ENCODE measurements around the gene IGSF22. TPM values are rescaled to one million over a fixed set of nuclear protein-coding genes. Genes with fewer than 3 reads are reported as not detected.

Gene IGSF22
- total and polyA plus RNA-seq, 8 donors, result 0.18 to 8.3 (median 0.56) TPM; not detected in 4

- peaks cover 0 to 3% (median under 1%) of the 10 kb centered on the region in 4 donors for H3K36me3 ChIP-seq
- peaks cover 0 to 12% (median 0%) of the 10 kb centered on the region in 3 donors for H3K27me3 ChIP-seq
- intact Hi-C loops (cut with DNase I; ENCODE audit: low total_unique reads), result no loop called here
- peaks cover 14 to 27% (median 24%) of the 10 kb centered on the region in 4 donors for H3K4me1 ChIP-seq
- DNase-seq, result no peak
- TF ChIP-seq POLR2A (IDR thresholded peaks at IDR 0.05), result no peak
- TF ChIP-seq EP300 (IDR thresholded peaks at IDR 0.05), result no peak
- no peak for TF ChIP-seq POLR2AphosphoS5 (IDR thresholded peaks at IDR 0.05)
- TF ChIP-seq CTCF (IDR thresholded peaks at IDR 0.05), result no peak
- H3K27ac ChIP-seq, result no peak overlapping the region
- H3K9me3 ChIP-seq, result no peaks in the 10 kb centered on the region
- 88 to 95% (median 93%) methylated on average over 12 of the region's 12 CpGs for WGBS, 5 donors
- H3K4me3 ChIP-seq, result no peak overlapping the region
These were observed 18.1 kb downstream of the IGSF22 start for GRCh38 chr11:18707811-18708340.

- peak; percentile 61 to 95 for DNase-seq
- H3K9me3 ChIP-seq, result no peaks in the 10 kb centered on the region
- H3K36me3 ChIP-seq, result peaks cover 0 to 16% (median 11%) of the 10 kb centered on the region in 4 donors
- intact Hi-C loops (cut with DNase I; ENCODE audit: low total_unique reads), result no loop called here
- peak overlapping the region; percentile 54 to 60 (median 58) for H3K4me3 ChIP-seq
- peak overlapping the region; percentile 59 to 87 (median 81) for H3K27ac ChIP-seq
- TF ChIP-seq POLR2A (IDR thresholded peaks at IDR 0.05) (no peak), POLR2AphosphoS5 (IDR thresholded peaks at IDR 0.05) (peak in 2 of 3 donors; percentile 25 to 62)
- peaks cover 0 to 12% (median 0%) of the 10 kb centered on the region in 3 donors for H3K27me3 ChIP-seq
- H3K4me1 ChIP-seq, result peaks cover 14 to 27% (median 24%) of the 10 kb centered on the region in 4 donors
- 8 to 11% (median 10%) methylated on average over 33 to 34 of the region's 34 CpGs for WGBS, 5 donors
These were observed 19.4 kb downstream of the IGSF22 start for GRCh38 chr11:18706330-18707243.

GRCh38 chr11:18705651-18706281 lies 20.2 kb downstream of the IGSF22 start:
- TF ChIP-seq POLR2AphosphoS5 (IDR thresholded peaks at IDR 0.05) (peak in 2 of 3 donors; percentile 3 to 38), CTCF (IDR thresholded peaks at IDR 0.05) (no peak)

GRCh38 chr11:18704698-18705097 lies 21.3 kb downstream of the IGSF22 start:
- Histone ChIP-seq H3K9me3 (no peaks in the 10 kb centered on the region), H3K4me1 (peaks cover 14 to 35% (median 32%) of the 10 kb centered on the region in 4 donors), H3K4me3 (no peak overlapping the region), H3K27me3 (peaks cover 0 to 12% (median 0%) of the 10 kb centered on the region in 3 donors), H3K27ac (no peak overlapping the region), H3K36me3 (peaks cover 0 to 19% (median 16%) of the 10 kb centered on the region in 4 donors)
- intact Hi-C loops (cut with DNase I; ENCODE audit: low total_unique reads), result no loop called here
- DNase-seq, result no peak
- 48 to 60% (median 57%) methylated on average over 1 of the region's 1 CpG for WGBS, 5 donors
- no peak for TF ChIP-seq EP300 (IDR thresholded peaks at IDR 0.05)
- no peak for TF ChIP-seq CTCF (IDR thresholded peaks at IDR 0.05)
- TF ChIP-seq POLR2A (IDR thresholded peaks at IDR 0.05), result no peak
- TF ChIP-seq POLR2AphosphoS5 (IDR thresholded peaks at IDR 0.05), result no peak

More at GRCh38 chr11:18705651-18706281, 20.2 kb downstream of the IGSF22 start:
- WGBS, 5 donors, result 0 to 4% (median 2%) methylated on average over 29 to 46 of the region's 46 CpGs
- peaks cover 0 to 19% (median 16%) of the 10 kb centered on the region in 4 donors for H3K36me3 ChIP-seq
- DNase-seq, result peak; percentile 35 to 77
- peaks cover 0 to 12% (median 0%) of the 10 kb centered on the region in 3 donors for H3K27me3 ChIP-seq
- peak overlapping the region; percentile 54 to 60 (median 58) for H3K4me3 ChIP-seq
- H3K27ac ChIP-seq, result peak overlapping the region in 4 of 5 donors; percentile 77 to 87 (median 83)
- intact Hi-C loops (cut with DNase I; ENCODE audit: low total_unique reads), result no loop called here
- H3K4me1 ChIP-seq, result peaks cover 14 to 27% (median 25%) of the 10 kb centered on the region in 4 donors
- H3K9me3 ChIP-seq, result no peaks in the 10 kb centered on the region

Measured in stomach (tissue), 9 donors.